B cell (primary cell): ENCODE results near the gene NBPF1.
"Not testable (repeated sequence)": the region's sequence is repeated elsewhere in the genome, so short reads cannot be mapped to it uniquely, and the experiment has no call there.

Experiments
- CTCF ChIP-seq: fragments of 200-600 bp; IDR thresholded peaks from one replicate; pipeline ENCODE4 v1.8.0; 2022; ENCODE audit warnings: antibody characterized with exemption, mild to moderate bottlenecking
- EZH2 ChIP-seq: IDR thresholded peaks from 2 replicates; pipeline ENCODE4 v1.6.1; 2012; ENCODE audit warnings: borderline replicate concordance, low read depth, mild to moderate bottlenecking, moderate library complexity, low read length; ENCODE audit not compliant: insufficient read depth, poor library complexity, severe bottlenecking

DNA sequence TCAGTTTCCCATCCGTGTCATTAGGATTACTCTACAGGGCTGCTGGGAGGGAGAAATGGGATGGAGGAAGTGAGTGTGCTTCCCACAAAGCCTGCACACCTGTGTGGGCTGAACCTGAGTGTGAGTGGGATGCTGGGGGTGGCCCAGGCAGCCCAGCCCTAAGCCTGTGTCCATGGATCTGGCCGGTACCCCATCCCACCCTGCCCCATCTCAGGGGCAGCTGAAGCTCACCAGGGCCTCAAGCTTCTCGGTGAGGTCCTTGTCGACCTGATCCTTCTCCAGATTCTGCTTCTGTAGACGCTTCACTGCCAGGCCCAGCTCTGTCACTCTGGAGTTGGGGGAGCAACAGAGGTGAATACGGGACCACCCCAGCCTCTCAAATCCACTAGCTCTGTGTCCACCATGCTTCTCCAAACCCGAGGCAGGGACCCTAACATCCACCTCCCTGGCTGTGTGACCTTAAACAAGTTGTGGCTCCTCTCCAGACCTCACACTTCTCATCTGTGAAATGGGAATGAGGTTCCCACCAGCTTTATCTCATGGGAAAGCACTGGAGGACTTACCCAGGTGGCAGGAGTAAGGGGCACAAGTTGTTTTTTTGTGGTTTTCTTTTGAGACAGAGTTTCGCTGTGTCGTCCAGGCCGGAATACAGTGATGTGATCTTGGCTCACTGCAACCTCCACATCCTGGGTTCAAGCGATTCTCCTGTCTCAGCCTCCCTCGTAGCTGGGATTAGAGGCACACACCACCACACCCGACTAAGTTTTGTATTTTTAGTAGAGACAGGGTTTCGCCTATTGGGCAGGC, 18.9 kb upstream of the NBPF1 start:
- TF ChIP-seq EZH2, CTCF: not testable (repeated sequence)
